Fibroblast of skin of left biceps (primary cell): ENCODE results near the gene TCP11.

ENCODE experiments used
- DNase-seq, 2 experiments: peaks; one replicate each; pipeline ENCODE4 v3.0.0-alpha.2; 2013; ENCODE audit warnings: low read depth in 2 of 2

TCP11 gene

DNA sequence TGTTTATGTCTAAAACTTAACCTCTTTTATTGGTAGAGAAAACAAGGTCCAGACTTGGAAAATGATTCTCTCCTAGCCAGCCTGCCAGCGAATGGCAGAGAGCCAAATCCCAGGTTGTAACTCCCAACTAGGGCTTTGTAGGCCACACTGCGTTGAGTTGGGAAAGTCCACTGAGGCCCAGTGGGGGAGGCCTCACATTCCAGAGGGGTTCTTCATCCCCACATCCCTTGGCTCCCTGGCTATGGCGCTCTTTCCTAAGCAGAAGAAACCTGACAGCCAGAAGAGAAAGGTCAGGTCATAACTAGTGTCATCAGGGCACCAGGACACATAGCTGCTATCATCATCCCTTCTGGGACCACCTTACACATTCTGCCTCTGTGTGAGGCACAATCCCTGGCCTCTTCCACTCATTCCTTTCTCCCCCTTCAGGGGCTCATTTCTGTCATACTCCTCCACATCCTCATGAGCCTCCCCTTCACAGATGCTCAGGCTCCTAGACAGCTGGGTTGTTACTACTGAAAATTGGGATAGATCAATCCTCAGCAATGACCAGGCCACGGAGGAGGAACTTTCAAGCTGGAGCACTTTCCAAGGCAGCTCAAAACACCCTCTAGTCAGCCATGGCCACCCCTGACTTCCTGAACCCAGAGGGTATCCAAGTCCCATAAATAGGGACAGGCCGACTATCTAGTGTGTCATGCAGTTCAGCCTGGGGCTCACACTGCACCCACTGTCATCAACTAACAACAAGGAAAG is 48.6 kb downstream of the TCP11 start:
- peak; percentile 48 to 49 for DNase-seq

DNA sequence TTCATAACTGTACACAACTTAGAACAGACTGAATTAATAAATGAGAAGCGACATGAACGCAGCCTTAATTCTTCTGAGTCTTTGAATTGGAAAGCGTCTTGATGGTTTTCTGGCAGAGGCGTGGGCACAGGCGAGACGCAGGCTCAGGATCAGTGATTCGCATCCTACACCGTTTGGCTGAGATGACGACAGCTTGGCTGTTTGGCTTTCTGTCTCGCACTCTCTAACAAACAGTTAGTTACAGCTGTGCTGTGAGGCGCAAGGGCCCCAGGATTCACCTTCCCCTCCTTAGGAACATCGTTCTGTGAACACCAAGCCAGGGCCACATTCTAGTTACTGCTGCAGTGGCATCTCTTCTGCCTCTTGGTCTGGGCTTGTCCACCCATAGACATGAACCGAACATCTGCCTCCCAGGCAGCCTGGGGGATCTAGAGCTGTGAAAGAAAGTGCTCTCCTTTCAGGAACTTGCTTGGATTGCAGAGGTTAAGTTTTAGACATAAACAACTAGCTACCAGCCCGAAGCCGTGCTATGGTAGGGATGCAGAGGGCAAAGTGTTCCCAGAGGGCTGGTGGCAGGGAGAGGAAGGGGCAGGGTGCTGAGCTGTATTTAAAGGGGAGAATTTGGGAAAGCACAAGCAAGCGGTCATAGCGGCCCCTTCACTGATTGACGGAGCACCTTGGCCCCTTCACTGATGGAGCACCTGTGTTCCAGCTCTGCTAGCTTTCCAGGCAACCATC is 49.6 kb downstream of the TCP11 start:
- DNase-seq = no peak

DNA sequence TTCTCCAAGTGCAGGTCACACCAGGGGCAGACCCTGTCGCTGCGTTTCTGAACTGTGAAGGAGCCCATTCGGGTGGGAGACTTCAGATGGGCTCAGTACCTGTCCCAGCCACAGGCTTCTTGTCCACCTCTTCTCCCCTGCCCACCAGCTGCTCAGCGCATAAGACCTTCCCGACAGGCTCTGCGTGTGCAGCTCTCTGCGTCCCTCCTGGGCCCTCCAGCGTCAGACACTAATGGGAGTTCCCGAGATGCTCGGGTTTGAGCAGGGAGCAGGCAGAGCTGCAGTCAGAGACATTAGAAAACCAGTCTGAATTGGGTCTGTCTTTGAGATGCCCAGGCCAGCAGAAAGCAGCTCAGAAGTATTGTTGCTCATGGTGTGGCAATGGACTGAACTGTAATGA is 50.4 kb downstream of the TCP11 start:
- no peak for DNase-seq

DNA sequence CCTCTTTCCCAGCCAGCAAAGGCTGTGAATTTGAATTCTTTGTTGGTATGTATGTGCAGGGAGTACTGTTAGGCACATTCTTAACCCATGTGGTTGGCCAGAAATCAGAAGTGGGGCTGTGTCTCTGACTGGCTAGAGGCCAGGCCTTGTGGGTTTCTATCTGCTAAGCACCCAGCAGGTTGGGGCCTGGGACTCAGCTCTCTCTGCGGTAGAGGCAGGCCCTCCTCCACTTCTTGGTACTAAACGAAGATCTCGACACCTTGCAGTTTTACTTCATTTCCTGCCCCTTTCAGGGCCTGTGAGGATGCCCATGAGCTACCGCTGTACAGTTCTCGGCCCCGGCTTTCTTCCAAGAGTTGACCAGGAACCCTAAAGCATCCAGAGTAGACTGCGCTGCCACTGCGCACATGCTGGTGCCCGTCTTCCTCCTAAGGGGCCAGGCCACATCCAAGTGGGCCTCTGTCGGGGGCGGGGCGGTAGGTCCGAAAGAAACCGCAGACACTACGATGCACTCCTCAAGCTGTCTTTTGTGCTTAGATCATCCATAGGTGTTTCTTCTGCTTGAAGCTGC is 51.1 kb downstream of the TCP11 start:
- peak; percentile 80 to 81 for DNase-seq

DNA sequence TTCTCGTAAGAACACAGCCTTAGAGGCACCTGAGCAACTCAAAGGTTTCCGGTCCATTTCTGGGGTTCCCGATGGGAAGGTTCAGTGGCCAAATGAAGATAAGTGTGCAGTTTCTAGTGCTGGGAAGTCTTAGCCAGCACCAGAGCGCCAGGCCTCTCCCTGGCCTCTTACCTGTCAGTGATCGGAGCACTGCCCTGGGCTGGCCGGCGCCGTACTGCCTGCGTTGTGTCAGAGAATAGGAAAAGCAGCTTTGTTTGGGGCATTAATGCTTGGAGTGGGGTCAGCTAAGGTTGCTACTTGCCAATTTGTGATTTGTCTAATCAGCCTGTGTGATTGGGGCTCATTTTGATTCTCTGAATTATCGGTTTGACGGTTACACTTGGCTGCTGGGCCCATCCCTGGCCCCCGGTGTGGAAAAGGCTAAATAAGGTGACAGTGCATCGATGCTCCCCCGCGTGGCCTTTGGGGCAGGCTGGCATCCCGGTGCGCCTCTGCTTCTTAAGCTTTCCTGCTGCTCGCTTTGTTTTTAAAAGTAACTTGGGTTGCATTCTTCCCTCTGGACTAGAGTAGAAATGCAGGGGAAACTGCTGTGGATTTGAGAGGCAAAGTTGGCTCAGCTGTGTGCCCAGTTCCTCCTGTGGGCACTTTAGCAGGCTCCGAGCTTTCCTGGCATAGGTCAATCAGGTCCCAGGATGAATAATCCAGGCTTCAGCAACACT is 51.8 kb downstream of the TCP11 start:
- no peak for DNase-seq

DNA sequence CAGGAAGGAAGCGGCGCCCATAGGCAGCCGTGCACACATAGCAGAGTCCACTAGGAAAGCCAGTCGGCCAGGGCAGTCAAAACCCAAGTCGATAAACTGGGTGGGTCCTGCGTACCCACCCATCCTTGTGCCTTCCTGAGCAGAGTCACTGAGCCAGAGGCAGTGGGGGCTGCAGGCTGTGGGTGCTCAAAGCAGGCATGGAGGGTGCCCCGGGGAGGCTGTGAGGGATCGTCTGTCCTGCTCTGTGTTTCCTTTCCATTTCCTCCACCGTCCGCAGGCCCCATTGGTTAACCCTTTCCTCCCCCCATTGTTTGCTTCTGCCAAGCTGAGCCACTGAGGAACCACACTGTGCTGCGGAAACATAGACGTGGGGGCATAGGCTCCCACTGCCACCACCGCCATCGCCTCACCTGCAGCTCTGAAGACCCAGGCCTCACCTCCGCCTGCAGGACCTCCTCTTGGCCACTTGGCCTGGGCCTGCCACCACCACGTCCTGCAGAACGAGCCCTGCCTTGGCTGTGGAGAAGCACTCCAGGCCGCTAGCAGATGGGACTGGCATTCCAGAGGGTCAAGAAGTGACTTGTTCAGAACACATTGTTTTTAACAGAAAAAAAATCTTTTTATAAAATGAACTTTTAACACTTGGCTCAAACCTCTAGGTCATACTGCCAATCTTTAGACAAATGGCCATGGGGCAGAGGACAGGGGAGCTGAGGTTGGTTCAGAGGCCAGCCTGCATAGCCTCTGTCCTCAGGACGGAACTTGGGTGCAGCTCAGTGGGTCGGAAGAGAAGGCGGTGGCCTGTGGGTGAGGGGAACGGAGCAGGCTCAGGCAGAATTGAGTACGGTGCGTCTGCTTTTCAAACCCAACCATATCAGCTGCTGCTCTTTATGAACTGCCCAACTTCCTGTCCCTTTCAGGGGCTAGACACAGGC is 52.6 kb downstream of the TCP11 start:
- no peak for DNase-seq

DNA sequence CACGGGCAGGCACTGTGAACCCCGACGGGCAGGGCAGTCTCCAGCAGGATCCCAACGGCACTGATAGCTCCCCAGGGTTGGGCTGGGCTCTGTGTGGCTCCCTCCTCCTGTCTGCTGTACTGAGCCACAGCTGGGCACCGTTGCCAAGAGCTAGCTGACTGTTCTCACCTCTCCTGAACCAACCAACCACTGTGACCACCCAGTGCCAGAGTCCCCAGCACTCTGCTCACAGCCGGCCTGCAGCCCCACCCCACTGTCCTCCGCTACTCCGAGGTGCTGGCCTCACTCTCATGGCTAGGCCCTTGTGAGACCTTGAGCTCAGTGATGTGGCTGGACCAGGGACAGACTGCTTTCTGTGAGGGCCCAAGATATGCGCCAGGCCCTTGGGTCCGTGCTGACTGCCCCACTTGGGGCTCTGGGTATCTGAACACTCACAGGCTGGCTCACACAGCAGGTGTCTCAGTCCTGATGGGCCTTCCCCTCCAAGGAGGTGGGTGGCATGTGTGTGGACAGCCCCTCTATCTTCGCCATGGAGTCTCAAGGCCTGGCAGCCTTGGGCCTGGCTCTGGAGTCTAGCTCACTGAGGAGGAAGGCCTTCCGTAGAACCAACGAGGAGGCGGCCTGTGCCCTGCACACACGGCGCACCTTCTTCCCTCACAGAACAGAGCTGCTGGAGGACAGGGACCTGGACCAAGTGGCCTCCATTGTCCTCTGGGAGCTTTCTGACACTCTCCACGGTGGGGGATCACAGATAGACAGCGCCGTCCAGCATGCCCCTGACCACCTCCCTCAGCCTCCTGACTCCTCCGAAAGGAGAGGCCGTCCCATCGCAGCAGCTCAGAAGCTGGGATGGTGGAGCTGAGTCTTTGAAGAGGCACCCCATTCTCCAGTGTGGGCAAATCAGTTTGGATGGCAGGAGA is 53.5 kb downstream of the TCP11 start:
- DNase-seq = no peak

DNA sequence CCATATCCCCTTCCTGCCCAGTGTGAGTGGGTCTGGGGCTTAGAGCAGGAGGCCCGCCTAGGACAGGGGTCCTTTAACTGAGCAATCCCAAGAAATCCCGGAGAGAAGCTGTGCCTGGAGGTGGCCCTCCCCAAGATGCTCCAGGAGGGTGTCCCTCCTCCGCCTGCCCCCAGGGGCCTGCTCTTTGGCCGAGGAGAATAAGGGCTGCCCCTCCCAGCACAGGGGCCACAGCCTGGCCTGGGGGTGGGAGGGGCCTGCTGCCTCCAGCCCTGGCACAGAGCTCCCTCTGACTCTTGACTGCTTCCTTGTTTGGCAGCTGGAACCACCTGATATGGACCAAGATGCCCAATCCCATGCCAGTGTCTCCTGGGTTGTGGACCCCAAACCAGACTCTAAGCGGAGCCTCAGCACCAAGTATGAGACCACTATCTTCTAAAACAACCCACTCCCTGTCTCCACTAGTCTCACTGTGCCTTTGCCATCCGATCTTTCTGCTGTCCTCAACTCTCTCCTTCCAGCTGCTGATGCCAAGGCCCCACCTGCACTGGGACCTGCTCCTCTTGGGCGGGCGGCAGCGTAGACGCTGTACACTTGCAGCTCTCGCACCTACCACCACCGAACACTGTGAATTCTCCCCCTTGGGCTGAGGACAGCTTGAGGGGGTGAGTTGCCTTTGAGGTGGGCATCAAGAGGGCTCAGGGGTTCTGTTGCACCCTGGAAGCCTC is 54.3 kb downstream of the TCP11 start:
- no peak for DNase-seq

DNA sequence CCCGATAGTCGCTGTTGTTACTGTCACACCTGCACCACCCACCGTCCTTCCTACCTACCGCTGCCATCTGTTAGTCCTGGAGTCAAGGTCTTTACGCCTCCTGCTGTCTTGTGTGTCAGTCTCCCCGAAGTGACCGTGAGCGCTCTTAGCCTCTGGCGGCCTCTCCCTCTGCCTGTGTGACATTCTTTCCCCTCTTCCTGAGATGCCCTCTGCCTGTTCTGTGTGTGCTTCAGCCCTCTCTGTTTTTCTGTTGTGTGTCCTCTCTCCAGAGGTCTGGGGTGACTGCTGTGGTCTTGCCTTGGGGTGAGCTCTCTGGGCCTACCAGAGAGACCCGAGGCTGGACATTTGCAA is 54.9 kb downstream of the TCP11 start:
- DNase-seq = no peak

DNA sequence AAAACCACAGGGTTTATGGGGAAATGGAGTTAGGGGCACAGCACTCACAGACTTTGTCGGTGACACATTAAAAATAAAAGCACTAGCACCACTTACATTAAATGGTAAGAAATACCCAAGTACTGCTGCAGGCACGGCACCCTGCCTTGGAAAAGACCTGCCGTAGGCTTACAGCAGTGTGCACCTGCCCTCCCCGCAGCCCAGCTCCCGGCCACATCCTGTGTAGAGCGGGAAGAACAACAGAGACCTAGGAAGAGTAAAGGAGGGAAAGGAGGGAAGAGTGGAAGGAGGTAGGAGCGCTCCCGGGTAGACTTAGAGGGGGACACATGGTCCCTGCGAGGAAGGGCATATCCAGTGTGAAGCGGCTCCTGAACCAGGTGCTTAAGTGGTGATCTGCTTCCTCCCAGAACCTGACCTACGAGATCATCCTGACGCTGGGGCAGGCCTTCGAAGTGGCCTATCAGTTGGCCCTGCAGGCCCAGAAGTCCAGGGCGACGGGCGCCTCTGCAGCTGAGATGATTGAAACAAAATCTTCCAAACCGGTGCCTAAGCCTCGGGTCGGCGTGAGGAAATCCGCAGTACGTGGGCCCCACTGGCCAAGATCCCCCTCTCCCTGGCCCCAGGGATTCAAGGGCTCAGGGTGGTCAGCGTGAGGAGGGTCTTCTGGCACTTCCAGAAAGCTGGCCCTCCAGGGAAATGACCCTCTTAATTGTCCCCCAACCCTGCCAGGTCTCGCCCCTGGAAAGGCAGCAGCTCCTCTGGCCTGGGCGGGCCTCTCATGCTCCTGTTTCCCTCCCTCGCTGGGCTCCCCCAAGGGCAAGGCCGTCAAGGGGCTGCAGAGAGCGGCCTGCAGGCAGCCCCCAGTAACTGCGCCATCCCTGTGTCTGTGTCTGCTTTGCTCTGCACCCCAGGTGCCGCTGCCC is 55.5 kb downstream of the TCP11 start:
- no peak for DNase-seq

DNA sequence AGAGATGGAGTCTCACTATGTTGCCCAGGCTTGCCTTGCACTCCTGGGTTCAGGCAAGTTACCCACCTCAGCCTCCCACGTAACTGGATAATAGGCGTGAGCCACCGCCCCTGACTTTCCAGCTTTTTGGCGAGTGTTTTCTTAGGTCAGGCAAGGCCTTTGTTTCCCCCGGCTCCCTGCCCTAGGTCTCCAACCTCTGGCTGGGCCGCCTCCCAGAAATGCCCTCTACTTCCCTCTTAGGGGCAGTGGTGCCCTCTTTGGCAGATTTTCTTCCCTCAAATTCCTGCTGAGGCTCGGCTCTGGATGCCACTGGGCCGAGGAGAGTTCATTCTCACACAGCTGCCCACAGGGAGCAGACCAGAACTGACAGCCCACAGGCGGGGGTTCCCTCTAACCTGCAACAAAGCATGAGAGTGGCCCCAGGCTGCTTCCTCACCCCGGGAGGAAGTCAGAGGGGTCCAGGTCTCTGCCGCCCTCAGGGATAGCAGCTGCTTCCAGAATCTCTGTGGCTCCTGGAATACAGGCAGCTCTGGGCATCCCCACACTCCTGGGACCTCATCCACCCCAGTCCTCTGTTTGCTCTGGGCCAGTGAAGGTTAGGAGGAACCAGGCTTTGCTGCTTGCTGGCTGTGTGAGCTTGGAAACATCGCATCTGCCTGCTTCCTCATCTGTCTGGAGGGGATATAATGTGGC is 56.5 kb downstream of the TCP11 start:
- DNase-seq = no peak

DNA sequence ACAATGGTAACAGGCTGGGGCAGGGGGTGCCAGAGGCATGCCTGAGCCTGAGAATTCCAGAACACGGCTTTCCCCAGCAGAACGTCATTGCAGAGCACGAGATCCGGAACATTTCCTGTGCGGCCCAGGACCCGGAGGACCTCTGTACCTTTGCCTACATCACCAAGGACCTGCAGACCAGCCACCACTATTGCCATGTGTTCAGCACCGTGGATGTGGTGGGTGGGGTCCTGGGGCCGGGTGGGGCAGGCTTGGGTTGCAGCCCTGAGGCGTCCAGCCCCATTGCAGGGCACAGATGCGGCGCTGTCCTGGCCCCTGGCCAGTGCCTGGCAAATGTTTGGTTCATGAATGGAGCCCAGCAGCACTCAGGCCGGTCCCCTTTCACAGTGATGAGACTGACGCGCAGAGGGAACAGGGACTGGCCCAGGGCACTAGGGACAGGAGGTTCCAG is 57.1 kb downstream of the TCP11 start:
- DNase-seq = no peak

DNA sequence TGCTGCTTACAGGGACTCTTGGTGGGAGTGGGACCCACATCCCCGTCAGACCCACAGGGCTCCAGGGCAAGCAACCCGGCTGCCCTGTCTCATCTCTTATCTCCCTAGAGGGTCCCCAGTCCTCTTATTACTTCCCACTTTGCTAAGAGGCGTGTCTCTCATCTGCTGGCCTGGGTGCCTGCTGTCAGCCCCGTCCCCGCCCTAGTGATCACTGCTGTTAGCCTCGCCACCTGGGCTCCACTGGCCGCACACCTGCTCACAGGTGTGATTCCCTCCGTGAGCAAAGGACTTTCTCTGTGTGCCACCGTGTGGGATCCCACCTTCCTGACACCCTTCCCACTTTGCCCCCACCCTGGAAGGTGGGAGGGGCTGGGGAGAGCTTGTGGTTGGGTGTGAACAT is 57.6 kb downstream of the TCP11 start:
- no peak for DNase-seq

DNA sequence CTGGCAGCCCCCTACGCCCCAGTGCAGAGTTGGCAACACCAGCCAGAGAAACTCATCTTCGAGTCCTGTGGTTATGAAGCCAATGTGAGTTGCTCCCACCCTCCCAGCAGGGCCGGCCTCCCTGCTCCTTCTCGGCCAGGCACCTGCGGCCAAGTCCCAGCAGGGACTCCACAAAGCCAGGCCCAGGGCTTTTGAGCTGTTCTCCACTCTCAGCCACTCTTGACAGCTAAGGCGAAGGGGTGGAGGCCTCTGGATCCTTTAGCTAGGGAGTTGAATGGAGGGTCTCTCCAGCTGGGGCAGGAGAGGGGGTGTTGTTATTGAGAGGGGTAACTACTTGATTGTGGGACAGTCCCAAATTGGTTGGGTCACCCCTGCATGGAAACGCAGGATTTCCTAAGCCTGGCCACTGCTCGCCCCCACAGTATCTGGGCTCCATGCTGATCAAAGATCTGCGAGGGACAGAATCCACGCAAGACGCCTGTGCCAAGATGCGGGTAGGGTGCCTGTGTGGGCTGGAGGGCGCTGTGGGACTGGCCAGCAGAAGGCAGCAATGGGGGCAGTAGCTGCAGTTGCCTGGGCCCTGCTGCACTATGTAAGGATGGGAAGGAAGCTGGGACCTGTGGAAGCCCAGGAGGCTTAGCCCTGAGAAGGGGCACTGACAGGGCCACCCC is 58.3 kb downstream of the TCP11 start:
- no peak for DNase-seq

DNA sequence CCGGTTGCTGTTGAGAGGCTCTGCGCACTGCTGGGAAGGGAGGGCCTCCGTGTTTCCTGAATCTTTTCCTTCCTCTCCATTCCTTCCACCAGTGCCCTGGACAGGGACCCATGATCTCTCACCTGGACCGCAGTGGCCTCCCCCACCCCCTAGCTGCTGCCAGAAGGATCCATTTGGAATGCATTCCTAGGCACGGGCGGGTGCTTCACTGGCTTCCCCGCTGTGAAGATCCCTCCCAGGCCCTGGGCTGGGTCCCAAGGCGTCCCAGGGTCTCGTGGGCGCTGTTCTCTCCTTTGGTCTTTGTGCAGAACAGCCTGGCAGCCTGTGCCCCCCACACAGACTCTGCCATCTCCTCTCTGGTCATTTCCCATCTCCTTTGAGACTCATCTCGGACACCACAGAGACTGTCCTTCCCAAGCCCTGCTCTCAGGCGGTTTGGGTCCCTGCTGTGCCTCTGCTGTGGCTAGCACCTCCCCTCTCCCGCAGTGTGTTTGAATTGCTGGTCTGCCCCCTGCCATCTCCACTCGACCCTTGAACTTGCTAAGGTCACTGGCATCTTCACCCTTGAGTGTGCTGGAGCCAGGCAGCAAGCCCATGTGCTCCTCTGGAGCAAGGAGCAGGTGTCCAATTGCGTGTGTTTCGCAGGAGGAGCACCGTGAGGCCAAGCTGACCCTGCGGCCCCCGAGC is 59.0 kb downstream of the TCP11 start:
- DNase-seq = no peak

DNA sequence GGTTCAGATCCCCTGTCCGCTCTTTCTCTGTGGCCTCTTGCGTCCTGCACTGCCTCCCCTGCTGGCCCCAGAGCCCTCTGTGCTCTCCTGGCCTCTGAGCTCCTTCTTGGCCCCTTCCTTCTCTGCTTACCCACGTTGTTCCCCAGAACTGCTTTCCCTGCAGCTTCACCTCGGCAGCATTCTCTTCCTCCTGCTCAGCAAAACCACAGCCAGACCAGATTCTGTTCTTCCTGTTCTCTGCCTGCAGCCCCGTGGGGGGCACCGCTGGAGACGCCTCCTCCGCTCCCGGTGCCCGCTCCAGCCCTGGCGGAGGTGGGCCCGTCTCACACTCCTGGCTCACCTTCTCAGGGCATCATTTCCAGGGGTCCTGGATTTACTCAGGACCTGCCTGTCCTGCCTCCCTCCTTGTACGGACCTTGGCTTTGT is 59.7 kb downstream of the TCP11 start:
- DNase-seq = no peak
